IMR-90 (cell line): ENCODE results near the gene PLCD1.

ENCODE experiments used
- CEBPB ChIP-seq: IDR thresholded peaks from 2 replicates; pipeline ENCODE4 v1.6.1; 2012; ENCODE audit warnings: low read depth, low read length, improper control_type of control experiment
- CTCF ChIP-seq: conservative IDR thresholded peaks from 2 replicates; pipeline ENCODE4 v1.5.1; 2012; ENCODE audit warnings: mild to moderate bottlenecking, low read depth, low read length, improper control_type of control experiment

GRCh38 chr3:38059591-38059990 lies 30.1 kb upstream of the PLCD1 start:
- no peak for TF ChIP-seq CTCF
- no peak for TF ChIP-seq CEBPB
